Testis (tissue), 3 donors: ENCODE results near the gene NTSR2. TPM values are rescaled to one million over a fixed set of nuclear protein-coding genes. Genes with fewer than 3 reads are reported as not detected.

Experiments
- DNase-seq: peaks from one replicate; pipeline ENCODE4 v3.0.0-alpha.2; 2019
- H3K27ac ChIP-seq, 2 donors: fragments of 200-600 bp; sonication (generic); one replicate each; pipeline ENCODE4 v1.5.1; 2019
- H3K27me3 ChIP-seq: fragments of 200-600 bp; sonication (generic); one replicate; pipeline ENCODE4 v1.5.1; 2019
- H3K36me3 ChIP-seq: fragments of 200-600 bp; sonication (generic); one replicate; pipeline ENCODE4 v1.5.1; 2017; ENCODE audit warnings: low read depth; ENCODE audit errors: missing control alignments
- H3K4me1 ChIP-seq: fragments of 200-600 bp; sonication (generic); one replicate; pipeline ENCODE4 v1.5.1; 2019
- H3K4me3 ChIP-seq, 2 donors: fragments of 200-600 bp; sonication (generic); one replicate each; pipeline ENCODE4 v1.5.1; 2017 to 2019
- H3K9me3 ChIP-seq: fragments of 200-600 bp; sonication (generic); one replicate; pipeline ENCODE4 v1.5.1; 2017
- POLR2A ChIP-seq: fragments of 450-650 bp; IDR thresholded peaks from one replicate; pipeline ENCODE4 v1.6.1; 2017; ENCODE audit warnings: antibody characterized with exemption, mild to moderate bottlenecking, moderate library complexity
- WGBS, 2 donors: methylation state at CpG; one replicate each; pipeline ENCODE4 v1.1.5; 2018; 5-methylcytosine and 5-hydroxymethylcytosine counted together
- intact Hi-C: fragments of 100-400 bp; cut with DNase I; formaldehyde crosslinking; loops from one replicate; pipeline ENCODE4 v1.15.1; 2023; ENCODE audit warnings: low total_unique reads
- polyA plus RNA-seq: library from polyadenylated mRNA; stranded (reverse); fragments of 350-450 nt; fragmentation: Illumina TruSeq; extraction: RNeasy Lipid Tissue Mini Kit (QIAGEN cat#74804); gene quantifications from one replicate; pipeline ENCODE4 v1.2.3, GENCODE V29; 2014; ENCODE audit warnings: low read depth, low replicate concordance; ENCODE audit not compliant: insufficient read depth
- total RNA-seq, 2 donors: library from RNA; depleted of rRNA; stranded (reverse); fragments of >200 nt; gene quantifications; one replicate each; pipeline ENCODE4 v1.2.3, GENCODE V29; 2016
- TF ChIP-seq, protein P1 (sequence below), 3 experiments: fragments of 450-650 bp in 2 of 3; fragments of 200-600 bp in 1 of 3; sonication (generic) in 1 of 3; IDR thresholded peaks; one replicate each; pipeline ENCODE4 v1.5.1; 2016 to 2019; ENCODE audit warnings: antibody characterized with exemption in 3 of 3, mild to moderate bottlenecking in 2 of 3, moderate library complexity in 1 of 3

The NTSR2 gene
- total and polyA plus RNA-seq, 3 donors from 2014 or later: 0.47 to 0.68 TPM; not detected in 1

DNA sequence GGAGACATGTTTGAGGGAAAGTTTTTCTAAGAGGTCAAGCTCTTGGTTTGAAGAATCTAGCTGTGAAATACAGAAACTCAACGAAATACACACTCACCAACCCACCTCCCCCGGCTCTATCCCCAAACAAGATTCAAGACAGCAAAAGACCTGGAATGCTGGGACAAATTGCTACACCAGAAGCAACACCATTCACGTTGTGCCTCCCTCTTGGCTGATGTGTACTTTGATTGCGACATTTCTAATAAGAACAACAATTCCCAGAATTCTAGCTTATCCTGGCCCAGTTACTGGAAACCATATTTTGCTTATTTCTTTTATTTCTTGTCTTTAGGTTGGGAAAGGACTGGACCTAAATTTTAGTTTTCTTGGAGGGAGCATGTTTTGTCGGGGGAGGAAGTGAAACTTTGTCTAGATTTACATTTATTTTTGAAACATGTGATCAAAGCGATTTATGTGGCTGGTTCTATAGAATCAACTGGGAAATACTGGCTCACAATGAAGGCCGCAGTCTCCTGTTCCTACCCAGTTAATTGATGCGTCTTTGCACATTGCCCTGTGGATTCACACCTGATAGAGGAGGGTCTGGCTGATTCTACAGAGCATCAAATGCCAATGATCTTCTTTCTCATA is 46.8 kb upstream of the NTSR2 start:
- H3K27ac ChIP-seq: no peak overlapping the region
- H3K9me3 ChIP-seq: no peaks in the 10 kb centered on the region
- H3K27me3 ChIP-seq: no peaks in the 10 kb centered on the region
- no peak for DNase-seq
- H3K4me3 ChIP-seq: no peak overlapping the region
- intact Hi-C loops: no loop called here
- H3K4me1 ChIP-seq: no peaks in the 10 kb centered on the region
- 74 to 77% methylated on average over 8 of the region's 8 CpGs for WGBS, 2 donors
- H3K36me3 ChIP-seq: no peaks in the 10 kb centered on the region
- TF ChIP-seq POLR2A: no peak
- TF ChIP-seq, protein P1, sequence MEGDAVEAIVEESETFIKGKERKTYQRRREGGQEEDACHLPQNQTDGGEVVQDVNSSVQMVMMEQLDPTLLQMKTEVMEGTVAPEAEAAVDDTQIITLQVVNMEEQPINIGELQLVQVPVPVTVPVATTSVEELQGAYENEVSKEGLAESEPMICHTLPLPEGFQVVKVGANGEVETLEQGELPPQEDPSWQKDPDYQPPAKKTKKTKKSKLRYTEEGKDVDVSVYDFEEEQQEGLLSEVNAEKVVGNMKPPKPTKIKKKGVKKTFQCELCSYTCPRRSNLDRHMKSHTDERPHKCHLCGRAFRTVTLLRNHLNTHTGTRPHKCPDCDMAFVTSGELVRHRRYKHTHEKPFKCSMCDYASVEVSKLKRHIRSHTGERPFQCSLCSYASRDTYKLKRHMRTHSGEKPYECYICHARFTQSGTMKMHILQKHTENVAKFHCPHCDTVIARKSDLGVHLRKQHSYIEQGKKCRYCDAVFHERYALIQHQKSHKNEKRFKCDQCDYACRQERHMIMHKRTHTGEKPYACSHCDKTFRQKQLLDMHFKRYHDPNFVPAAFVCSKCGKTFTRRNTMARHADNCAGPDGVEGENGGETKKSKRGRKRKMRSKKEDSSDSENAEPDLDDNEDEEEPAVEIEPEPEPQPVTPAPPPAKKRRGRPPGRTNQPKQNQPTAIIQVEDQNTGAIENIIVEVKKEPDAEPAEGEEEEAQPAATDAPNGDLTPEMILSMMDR (IDR thresholded peaks at IDR 0.05): no peak

DNA sequence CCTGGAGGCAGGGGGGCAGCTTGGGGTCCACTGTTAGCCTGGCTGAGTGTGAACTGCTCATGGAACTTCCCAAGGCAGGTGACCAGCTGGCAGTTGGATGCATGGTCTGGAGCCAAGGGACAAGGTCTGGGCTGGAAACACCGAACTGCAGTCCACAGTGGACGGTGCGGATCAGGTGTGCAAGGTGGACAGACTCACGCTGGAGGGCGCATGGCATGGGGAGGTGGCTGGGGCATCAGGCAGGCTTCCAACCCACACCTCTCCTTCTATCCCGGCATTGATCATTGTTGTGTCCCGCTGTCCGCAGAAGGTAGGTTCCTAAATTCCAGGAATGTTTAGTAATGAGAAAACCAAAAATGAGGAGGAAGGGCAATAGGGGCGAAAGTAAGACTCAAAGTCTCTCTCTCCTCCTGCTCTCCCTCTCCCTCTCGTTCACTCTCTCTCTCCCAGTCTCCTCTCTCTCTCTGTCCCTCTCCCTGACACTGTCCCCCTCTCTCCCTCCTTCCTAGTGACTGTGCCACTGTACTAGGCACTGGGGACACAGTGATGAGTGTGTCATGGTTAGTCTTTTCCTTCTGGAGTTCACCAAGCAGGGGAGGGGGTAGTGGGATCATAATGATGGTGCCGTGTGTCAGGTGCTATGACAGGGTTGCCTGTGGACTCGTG is 46.1 kb upstream of the NTSR2 start:
- DNase-seq: no peak
- no peaks in the 10 kb centered on the region for H3K27me3 ChIP-seq
- no peak overlapping the region for H3K27ac ChIP-seq

DNA sequence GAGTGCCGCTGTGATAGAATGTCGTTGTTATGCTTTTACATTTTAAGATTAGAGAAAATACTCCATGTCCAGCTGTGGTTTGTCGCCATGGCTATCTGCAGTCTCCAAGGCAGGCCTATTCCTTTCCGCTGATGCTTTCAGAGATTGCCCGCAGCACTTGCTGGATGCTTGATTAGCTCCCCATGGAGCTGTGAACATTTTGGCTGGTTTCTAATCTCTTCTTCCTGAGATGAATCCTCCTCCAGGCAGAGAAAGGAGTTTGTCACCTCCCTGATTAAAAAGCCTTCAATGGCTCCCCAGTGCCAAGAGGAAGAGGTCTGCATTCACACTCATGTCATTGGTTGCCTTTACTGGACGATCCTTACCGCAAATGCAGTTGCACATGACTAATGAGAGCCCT is 43.8 kb upstream of the NTSR2 start:
- Histone ChIP-seq H3K4me3 (no peak overlapping the region), H3K36me3 (no peaks in the 10 kb centered on the region), H3K27ac (no peak overlapping the region), H3K27me3 (no peaks in the 10 kb centered on the region), H3K4me1 (peaks cover 6% of the 10 kb centered on the region), H3K9me3 (no peaks in the 10 kb centered on the region)
- TF ChIP-seq, protein P1 (IDR thresholded peaks at IDR 0.05): no peak
- no peak for TF ChIP-seq POLR2A
- no peak for DNase-seq
- 85 to 93% methylated on average over 7 of the region's 7 CpGs for WGBS, 2 donors
- intact Hi-C loops: no loop called here

More for the DNA sequence above, 46.1 kb upstream of the NTSR2 start:
- 94 to 95% methylated on average over 12 of the region's 12 CpGs for WGBS, 2 donors
- TF ChIP-seq, protein P1 (IDR thresholded peaks at IDR 0.05): no peak
- TF ChIP-seq POLR2A: no peak
- Histone ChIP-seq H3K4me3 (no peak overlapping the region), H3K9me3 (no peaks in the 10 kb centered on the region), H3K4me1 (peaks cover 2% of the 10 kb centered on the region), H3K36me3 (no peaks in the 10 kb centered on the region)
- intact Hi-C loops: no loop called here

DNA sequence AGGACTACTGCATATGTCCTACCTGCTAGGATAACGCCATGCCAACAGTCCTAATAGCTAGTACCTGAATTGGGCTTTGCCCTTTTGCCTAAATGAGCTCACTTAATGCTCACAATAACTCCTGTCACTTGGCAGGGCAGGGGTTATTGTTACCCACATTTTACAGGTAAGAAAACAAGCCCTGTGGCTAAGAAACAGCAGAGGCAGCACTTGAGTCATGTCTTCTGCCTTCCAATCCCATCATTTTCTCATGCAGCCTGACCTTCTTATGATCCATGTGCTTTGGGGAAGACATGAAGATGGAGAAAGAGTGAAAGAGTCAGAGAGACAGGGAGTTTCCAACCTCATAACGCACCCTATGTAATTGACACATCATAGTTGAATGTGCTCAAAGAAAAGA is 42.9 kb upstream of the NTSR2 start:
- intact Hi-C loops: no loop called here

More for the DNA sequence above, 42.9 kb upstream of the NTSR2 start:
- H3K9me3 ChIP-seq: no peaks in the 10 kb centered on the region
- TF ChIP-seq POLR2A: no peak
- TF ChIP-seq, protein P1 (IDR thresholded peaks at IDR 0.05): no peak
- H3K4me1 ChIP-seq: peaks cover 6% of the 10 kb centered on the region
- no peak overlapping the region for H3K27ac ChIP-seq
- no peaks in the 10 kb centered on the region for H3K27me3 ChIP-seq
- DNase-seq: no peak
- WGBS, 2 donors: 93 to 97% methylated on average over 2 of the region's 2 CpGs
- no peaks in the 10 kb centered on the region for H3K36me3 ChIP-seq
- no peak overlapping the region for H3K4me3 ChIP-seq
